Dedifferentiated amniotic fluid mesenchymal stem cell (primary cell): Measurements from ENCODE around the gene RBM33.
A peak's percentile ranks its signal among the peaks of the same experiment; 100 is the strongest.
"Not testable (repeated sequence)": the region's sequence is repeated elsewhere in the genome, so short reads cannot be mapped to it uniquely, and the experiment has no call there.

Source experiments
- DNase-seq: peaks from one replicate; pipeline ENCODE4 v3.0.0-alpha.2; 2016; ENCODE audit errors: extremely low spot score

The RBM33 gene

GRCh38 chr7:155665079-155665956 is 20.9 kb downstream of the RBM33 start:
- no peak for DNase-seq

GRCh38 chr7:155665957-155666287 is 21.5 kb downstream of the RBM33 start:
- DNase-seq: peak; percentile 82

GRCh38 chr7:155667241-155667829 is 22.9 kb downstream of the RBM33 start:
- no peak for DNase-seq

- DNase-seq: no peak
Measured at GRCh38 chr7:155669717-155670505, 25.4 kb downstream of the RBM33 start.

GRCh38 chr7:155670521-155670920 is 26.1 kb downstream of the RBM33 start:
- no peak for DNase-seq

- DNase-seq: no peak
Measured at GRCh38 chr7:155674556-155674955, 30.1 kb downstream of the RBM33 start.

- DNase-seq: no peak
Measured at GRCh38 chr7:155676052-155676451, 31.6 kb downstream of the RBM33 start.

- DNase-seq: no peak
Measured at GRCh38 chr7:155677688-155678087, 33.2 kb downstream of the RBM33 start.

GRCh38 chr7:155680124-155680523 is 35.7 kb downstream of the RBM33 start:
- DNase-seq: no peak

GRCh38 chr7:155680864-155681263 is 36.4 kb downstream of the RBM33 start:
- no peak for DNase-seq

- no peak for DNase-seq
Measured at GRCh38 chr7:155681663-155682062, 37.2 kb downstream of the RBM33 start.

- no peak for DNase-seq
Measured at GRCh38 chr7:155682484-155682883, 38.0 kb downstream of the RBM33 start.

- DNase-seq: no peak
Measured at GRCh38 chr7:155683098-155683497, 38.6 kb downstream of the RBM33 start.

GRCh38 chr7:155683714-155684113 is 39.3 kb downstream of the RBM33 start:
- DNase-seq: no peak

- no peak for DNase-seq
Measured at GRCh38 chr7:155684543-155684942, 40.1 kb downstream of the RBM33 start.

- no peak for DNase-seq
Measured at GRCh38 chr7:155685070-155685790, 40.8 kb downstream of the RBM33 start.

- DNase-seq: no peak
Measured at GRCh38 chr7:155685791-155686160, 41.3 kb downstream of the RBM33 start.

GRCh38 chr7:155686620-155687324 is 42.3 kb downstream of the RBM33 start:
- DNase-seq: not testable (repeated sequence)

- not testable (repeated sequence) for DNase-seq
Measured at GRCh38 chr7:155688237-155688636, 43.8 kb downstream of the RBM33 start.

- DNase-seq: not testable (repeated sequence)
Measured at GRCh38 chr7:155690655-155691054, 46.2 kb downstream of the RBM33 start.

GRCh38 chr7:155692317-155692716 is 47.9 kb downstream of the RBM33 start:
- DNase-seq: no peak
